Measurements from ENCODE around the gene RCN1.

GRCh38 chr11:32113200-32113919, 22.5 kb downstream of the RCN1 start:
- no peak for TF ChIP-seq CTCF (conservative IDR thresholded peaks at IDR 0.05 in 1 of 2, IDR thresholded peaks at IDR 0.05 in 1 of 2; ENCODE audit: extremely low read depth in 1 of 2, insufficient read depth in 1 of 2, low read depth in 1 of 2, low read length in 2 of 2)
- TF ChIP-seq EZH2 (IDR thresholded peaks at IDR 0.05; ENCODE audit: borderline replicate concordance, low read length) = no peak
